GM19395 (cell line): ENCODE results near the gene ZNF587B.
A peak's percentile ranks its signal among the peaks of the same experiment; 100 is the strongest.
"Not testable (repeated sequence)": the region's sequence is repeated elsewhere in the genome, so short reads cannot be mapped to it uniquely, and the experiment has no call there.

Source experiments
- ATAC-seq: cut with Tn5 transposase; IDR thresholded peaks from one replicate; pipeline ENCODE4 v1.9.1; 2021; ENCODE audit warnings: mild to moderate bottlenecking, moderate library complexity; ENCODE audit not compliant: unreplicated experiment

The ZNF587B gene

DNA sequence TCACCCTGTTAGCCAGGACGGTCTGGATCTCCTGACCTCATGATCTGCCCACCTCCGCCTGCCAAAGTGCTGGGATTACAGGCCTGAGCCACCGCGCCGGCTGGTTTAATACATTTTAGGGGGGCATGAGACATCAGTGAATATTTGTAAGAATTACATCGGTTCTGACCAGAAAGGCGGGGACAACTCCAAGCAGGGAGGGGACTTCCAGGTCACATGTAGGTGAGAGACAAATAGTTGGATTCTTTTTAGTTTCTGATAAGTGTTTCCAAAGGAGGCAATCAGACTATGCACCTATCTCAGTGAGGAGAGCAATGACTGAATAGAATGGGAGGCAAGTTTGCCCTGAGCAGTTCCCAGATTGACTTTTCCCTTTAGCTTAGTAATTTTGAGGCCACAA, 11.7 kb upstream of the ZNF587B start:
- ATAC-seq = no peak

DNA sequence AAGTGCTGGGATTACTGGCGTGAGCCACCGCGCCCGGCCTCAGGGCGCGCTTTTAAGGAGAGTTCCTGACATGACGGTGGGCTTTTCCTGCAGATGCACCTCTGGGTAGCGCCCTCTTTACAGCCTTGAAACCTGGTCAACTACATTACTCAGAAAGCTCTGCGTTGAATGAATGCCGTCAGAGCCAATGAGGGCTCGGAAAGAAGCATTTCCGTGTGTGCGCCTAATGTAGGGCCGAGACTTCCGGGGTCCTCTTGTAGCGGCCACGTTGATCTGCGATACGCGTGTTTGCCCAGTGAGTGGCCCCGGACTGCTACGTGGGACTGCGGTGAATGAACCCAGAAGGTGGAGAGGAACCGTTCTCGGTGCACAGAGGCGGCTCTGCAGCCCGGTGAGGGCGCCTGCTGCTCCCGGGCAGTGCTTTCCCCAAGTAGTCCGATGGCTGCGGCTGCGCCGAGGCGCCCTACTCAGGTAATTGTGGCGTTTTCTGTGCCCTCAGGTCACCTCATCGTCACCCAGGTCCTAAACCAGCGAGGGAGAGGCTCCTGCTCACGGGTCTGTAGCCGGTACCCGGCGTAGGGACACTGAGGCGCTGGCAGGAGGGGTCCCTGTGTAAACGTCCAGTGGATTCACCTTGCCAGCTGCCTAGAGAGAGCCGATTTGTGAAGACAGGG, 10.5 kb upstream of the ZNF587B start:
- peak; percentile 90 for ATAC-seq

DNA sequence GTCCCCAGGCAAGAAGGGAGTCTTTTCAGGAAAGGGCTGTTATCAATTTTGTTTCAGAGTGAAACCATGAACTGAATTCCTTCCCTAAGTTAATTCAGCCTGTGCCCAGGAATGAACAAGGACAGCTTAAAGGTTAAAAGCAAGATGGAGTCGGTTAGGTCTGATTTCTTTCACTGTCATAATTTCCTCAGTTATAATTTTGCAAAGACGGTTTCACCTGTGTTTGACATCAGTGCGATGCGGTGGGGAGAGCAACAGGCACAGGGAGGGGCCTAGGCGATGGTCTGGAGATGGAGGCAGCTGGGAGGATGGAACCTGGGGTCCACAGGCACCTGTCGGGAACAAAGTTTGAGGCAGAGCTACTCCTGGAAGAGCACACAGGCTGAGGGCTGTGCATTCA, 9.5 kb upstream of the ZNF587B start:
- no peak for ATAC-seq

DNA sequence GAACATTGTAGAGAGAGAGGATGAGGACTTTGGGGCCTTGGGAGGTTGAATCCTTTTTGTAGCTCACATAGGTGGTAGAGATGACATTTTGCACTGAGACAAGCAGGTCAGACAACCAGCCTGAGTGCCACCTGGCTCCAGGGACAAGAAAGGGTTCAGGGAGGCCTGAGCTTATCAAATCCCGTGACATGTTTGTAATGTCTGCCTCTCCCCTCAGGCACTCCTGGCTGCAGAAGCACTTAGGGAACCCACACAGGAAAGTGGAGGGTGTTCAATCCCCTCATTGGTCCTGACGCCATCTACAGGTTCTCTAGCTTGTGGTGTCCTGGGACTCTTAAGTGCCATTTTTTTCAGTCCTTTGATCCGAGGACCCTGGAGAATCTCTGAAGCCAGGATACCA, 9.0 kb upstream of the ZNF587B start:
- ATAC-seq = not testable (repeated sequence)

DNA sequence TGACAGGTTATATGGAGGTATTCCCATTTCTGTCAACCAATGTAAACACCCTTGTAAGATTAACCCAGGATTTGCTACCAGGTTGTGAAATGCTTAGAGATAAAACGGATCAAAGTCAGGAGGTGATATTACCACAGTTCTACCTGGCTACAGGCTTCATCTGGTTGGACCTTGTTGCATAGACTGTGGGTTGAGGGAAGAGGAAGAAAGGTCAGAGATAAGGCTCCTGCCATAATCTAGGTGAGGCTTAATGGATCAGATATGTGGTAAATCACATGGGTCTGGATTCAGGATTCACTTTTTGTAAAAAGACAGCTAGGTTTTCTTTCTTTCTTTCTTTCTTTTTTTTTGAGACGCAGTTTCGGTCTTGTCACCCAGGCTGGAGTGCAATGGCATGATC, 8.6 kb upstream of the ZNF587B start:
- not testable (repeated sequence) for ATAC-seq

DNA sequence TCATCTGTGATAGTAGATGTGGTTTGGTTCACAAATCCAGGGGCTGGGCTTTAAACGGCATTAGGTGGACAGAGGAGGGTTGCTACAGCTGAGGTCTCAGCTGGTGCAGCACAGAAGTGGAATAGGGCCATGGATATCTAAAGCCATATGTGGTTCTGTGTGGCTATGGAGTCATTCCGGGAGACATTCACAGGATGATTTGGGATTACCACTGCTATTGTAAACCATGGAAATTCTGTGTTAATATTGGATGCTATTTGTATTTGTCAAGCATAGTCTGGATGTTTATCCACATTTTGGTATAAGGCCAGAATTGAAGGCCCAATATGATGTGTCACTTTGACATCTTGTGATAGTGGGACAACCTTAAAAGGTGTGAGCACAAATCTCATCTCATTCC, 6.9 kb upstream of the ZNF587B start:
- not testable (repeated sequence) for ATAC-seq

DNA sequence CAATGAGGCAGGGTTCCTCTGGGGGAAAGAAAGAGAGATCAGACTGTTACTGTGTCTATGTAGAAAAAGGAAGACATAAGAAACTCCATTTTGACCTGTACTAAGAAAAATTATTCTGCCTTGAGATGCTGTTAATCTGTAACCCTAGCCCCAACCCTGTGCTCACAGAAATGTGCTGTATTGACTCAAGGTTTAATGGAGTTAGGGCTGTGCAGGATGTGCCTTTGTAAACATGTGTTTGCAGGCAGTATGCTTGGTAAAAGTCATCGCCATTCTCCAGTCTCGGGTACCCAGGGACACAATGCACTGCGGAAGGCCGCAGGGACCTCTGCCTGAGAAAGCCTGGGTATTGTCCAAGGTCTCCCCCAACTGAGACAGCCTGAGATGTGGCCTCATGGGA, 6.5 kb upstream of the ZNF587B start:
- ATAC-seq = not testable (repeated sequence)

DNA sequence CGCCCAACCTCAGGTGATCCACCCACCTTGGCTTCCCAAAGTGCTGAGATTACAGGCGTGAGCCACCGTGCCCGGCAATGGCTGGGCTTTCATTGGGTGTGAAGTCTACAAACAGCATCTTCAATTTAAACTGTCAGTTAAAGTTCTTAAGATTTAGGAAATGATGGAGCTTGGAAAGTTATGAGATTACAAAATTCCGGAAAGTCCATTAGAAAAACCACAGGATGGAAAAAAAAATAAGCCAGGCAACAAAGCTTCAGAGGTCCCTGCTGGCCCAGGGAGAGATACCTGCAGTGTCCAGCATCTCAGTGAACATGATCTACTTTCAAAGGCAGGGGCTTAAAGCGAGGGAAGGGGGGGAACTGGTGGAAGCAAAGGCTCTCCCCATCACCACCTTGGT, 4.6 kb upstream of the ZNF587B start:
- no peak for ATAC-seq

DNA sequence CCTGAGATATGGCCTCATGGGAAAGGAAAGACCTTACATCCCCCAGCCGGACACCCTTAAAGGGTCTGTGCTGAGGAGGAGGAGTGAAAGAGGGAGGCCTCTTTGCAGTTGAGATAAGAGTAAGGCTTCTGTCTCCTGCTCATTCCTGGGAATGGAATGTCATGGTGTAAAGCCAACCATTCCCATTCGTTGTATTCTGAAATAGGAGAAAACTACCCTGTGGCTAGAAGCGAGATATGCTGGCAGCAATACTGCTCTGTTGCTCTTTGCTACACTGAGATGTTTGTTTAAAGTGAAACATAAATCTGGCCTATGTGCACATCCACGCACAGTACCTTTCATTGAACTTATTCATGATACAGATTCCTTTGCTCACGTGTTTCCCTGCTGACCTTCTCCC, 783 bp upstream of the ZNF587B start:
- ATAC-seq = no peak

DNA sequence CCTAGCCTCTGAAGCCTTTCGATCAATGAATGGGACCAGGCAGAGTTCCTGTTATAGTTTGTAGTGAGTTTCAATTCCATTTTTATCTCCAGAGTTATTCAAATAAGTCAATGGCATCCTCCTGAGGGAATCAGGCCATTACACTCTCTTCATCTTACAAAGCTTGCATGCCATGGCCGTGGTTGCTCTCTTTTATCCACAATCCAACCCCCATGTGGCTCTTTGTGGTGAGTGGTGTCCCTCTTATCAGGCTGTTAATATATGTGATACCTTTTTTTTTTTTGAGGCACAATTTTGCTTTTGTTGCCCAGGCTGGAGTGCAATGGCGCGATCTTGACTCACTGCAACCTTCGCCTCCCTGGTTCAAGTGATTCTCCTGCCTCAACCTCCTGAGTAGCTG, 6.9 kb downstream of the ZNF587B start:
- not testable (repeated sequence) for ATAC-seq

DNA sequence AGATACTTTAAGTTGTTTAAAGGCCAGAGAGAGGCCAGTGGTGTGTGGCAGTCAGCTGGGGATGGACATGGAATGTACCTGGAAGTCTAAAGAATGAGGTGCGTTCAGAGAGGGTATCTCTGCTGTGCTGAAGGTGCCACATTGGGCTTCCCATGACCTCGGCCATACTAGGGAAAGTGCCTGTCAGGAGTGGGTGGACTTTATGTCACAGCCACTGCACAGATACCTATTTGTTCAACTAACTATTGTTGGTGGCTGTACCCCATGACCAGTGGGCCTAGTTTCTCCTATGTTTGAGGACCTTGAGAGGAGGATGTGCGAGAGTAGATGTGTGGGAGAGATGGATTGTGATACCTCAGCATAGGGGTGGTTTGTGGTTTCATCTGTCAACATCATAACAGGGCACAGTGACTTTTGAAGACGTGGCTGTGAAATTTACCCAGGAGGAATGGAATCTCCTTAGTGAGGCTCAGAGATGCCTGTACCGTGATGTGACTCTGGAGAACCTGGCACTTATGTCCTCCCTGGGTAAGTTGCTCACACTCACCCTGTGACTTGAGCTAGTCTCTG, 8.6 kb downstream of the ZNF587B start:
- ATAC-seq = not testable (repeated sequence)

DNA sequence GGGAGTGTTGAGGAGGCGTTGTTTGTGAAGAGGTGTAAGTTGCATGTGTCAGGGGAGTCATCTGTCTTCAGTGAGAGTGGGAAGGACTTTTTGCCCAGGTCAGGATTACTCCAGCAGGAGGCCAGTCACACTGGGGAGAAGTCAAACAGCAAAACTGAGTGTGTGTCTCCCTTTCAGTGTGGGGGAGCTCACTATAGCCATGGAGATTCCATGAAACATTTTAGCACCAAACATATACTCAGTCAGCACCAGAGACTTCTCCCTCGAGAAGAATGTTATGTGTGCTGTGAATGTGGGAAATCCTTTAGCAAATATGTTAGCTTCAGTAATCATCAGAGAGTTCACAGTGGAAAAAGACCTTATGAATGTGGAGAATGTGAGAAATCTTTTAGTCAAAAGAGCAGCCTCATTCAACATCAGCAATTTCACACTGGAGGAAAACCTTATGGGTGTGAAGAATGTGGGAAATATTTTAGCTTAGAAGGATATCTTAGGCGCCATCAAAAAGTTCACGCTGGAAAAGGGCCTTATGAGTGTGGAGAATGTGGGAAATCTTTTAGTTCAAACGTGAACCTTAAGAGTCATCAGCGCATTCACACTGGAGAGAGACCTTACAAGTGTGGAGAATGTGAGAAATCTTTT, 11.1 kb downstream of the ZNF587B start:
- no peak for ATAC-seq

DNA sequence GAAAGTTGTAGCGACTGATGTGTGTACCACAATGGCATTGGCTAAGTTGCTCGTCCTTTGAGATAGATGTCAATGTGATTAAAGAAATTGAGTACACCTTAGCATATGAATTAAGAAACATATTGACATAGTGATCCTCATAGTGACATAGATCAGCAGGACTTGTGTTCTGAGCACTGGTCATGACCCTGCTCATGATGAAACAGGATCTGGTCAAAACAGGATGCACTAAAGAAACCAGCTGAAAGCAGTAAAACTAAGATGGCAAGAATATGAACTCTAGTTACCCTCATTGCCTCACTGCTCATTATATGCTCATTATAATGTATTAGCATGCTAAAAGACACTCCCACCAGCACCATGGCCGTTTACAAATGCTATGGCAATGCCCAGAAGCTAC, 17.1 kb downstream of the ZNF587B start:
- ATAC-seq = not testable (repeated sequence)

DNA sequence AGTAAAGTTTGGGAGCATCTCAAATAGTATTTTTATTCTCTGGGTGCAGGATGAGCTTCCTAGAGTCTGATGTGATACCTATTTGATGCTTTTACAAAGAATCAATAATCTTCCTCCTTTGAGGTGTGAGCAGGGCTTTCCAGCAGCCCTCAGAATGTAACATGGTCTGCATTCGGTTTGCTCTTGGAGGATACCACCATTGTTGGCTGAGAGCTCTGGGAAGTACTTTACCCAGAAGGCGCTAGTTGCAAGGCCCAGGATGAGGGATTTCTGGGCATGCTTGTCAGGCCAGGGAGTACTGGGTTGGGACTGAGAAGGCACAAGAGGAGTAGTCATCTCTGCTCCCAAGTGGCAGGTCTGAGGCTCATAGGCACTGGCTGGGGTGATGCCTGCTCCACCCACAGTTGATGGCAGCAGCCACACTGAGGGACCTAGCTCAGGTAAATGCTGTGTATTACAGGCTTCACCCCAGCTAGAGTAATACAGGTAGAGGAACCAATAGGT, 19.1 kb downstream of the ZNF587B start:
- ATAC-seq = not testable (repeated sequence)

DNA sequence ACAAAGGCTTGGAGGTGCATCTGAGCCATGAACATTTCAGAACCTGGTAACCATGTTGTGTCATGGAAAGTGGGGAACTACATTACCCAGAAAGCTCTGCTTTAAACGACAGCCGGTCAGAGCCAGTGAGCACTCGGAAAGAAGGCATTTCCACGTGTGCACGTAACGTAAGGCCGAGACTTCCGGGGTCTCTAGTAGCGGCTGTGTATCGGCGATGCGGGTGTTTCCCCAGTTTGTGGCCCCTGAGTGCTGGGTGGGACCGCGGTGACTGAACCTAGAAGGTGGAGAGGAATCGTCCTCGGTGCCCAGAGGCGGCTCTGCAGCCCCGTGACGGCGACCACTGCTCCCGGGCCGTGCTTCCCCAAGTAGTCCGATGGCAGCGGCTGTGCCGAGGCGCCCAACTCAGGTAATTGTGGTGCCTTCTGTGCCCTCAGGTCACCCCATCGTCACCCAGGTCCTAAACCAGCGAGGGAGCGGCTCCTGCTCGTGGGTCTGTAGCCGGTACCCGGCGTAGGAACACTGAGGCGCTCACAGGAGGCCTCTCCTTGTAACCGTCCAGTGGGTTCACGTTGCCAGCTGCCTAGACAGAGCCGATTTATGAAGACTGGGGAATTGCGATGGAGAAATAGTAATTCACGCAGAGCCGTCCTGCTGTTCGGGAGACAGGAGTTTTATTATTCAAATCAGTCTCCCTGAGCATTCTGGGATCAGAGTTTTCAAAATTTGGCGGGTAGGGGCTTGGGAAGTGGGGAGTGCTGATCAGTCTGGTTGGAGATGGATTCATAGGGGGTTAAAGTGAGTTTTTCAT, 19.8 kb downstream of the ZNF587B start, which contains the start of gene ZNF587:
Gene ZNF587 (plus strand): TSS at position 194 of the 808 bp plus-strand sequence. CDS start 180 bp downstream, at position 374.
- ATAC-seq = peak; percentile 98

DNA sequence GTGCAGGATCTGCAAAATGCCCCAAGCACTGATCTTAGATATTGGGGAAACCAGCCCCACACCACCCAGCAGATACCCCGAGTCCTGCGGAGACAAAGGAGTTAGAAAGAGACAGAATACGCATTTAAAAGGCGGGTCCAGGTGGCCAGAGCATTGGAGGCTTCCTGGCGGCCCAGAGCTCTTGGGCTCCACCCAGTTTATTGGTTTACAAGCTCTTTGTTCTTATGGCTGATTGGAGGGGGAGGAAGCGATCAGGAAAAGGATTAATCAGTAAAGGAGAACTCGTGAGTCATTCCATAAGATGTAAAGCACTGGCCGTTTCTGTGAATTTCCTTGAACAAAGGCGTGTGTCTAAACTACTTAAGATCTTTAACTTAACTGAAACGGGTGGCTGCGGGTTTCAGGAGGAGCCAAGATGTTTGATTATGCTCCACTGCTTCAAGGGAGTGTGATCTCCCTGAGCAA, 20.5 kb downstream of the ZNF587B start:
- no peak for ATAC-seq

DNA sequence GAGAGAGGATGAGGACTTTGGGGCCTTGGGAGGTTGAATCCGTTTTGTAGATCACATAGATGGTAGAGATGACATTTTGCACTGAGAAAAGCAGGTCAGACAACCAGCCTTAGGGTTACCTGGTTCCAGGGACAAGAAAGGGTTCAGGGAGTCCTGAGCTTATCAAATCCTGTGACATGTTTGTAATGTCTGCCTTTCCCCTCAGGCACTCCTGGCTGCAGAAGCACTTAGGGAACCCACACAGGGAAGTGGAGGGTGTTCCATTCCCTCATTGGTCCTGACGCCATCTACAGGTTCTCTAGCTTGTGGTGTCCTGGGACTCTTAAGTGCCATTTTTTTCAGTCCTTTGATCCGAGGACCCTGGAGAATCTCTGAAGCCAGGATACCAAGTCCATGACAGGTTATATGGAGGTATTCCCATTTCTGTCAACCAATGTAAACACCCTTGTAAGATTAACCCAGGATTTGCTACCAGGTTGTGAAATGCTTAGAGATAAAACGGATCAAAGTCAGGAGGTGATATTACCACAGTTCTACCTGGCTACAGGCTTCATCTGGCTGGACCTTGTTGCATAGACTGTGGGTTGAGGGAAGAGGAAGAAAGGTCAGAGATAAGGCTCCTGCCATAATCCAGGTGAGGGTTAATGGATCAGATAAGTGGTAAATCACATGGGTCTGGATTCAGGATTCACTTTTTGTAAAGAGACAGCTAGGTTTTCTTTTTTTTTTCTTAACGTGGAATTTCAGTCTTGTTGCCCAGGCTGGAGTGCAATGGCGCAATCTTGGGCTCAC, 21.9 kb downstream of the ZNF587B start:
- ATAC-seq = not testable (repeated sequence)

DNA sequence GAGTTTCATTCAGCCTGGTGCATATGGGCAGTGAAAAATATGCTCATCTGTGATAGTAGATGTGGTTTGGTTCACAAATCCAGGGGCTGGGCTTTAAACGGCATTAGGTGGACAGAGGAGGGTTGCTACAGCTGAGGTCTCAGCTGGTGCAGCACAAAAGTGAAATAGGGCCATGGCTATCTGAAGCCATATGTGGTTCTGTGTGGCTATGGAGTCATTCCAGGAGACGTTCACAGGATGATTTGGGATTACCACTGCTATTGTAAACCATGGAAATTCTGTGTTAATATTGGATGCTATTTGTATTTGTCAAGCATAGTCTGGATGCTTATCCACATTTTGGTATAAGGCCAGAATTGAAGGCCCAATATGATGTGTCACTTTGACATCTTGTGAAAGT, 24.0 kb downstream of the ZNF587B start:
- not testable (repeated sequence) for ATAC-seq

DNA sequence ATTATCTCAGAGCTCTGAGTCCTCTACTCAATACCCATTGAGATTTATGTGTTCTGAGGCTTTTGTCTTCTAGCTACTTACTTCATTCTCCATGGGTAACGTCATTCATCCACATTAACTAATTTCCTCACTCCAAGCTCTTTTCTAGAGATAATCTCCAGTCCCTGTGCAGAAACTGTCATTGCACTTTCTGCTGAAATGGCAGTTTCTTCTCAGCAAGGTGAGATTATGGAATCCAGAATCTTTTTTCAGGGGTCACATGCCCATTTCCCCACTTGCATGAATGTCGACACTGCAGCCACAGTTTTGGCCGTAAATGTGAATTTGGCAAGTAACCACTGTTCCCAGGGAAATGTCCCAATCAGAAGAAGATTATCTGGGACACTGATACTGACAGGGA, 32.3 kb downstream of the ZNF587B start:
- not testable (repeated sequence) for ATAC-seq

DNA sequence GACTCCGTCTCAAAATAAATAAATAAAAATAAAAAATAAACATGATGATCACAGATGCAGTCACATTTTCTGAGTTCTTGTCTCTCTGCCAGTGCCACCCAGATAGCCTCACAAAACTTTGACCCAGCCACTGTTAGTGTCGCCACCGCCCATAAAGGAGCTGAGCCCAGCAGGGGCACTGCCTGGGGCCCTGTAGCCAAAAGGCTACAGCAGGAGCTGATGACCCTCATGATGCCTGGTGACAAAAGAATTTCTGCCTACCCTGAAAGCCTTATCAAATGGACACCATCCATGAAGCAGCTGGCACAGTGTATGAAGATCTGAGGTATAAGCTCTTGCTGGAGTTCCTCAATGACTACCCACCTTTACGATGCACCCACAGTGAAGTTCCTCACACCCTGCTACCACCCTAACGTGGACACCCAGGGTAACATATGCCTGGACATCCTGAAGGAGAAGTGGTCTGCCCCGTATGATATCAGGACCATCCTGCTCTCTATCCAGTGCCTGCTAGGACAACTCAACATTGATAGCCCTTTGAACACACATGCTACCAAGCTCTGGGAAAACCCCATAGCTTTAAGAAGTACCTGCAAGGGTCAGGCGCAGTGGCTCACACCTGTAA, 37.9 kb downstream of the ZNF587B start:
- no peak for ATAC-seq
